CD4-positive, alpha-beta T cell treated with Interleukin-6 at 100 ng/mL for 8 hours (primary cell): ENCODE results near the gene OR5AK2.
"Not testable (repeated sequence)": the region's sequence is repeated elsewhere in the genome, so short reads cannot be mapped to it uniquely, and the experiment has no call there.

Source experiments
- DNase-seq: peaks from one replicate; pipeline ENCODE4 v3.0.0-alpha.2; 2020; ENCODE audit warnings: mixed read lengths, low spot score

OR5AK2 gene, protein sequence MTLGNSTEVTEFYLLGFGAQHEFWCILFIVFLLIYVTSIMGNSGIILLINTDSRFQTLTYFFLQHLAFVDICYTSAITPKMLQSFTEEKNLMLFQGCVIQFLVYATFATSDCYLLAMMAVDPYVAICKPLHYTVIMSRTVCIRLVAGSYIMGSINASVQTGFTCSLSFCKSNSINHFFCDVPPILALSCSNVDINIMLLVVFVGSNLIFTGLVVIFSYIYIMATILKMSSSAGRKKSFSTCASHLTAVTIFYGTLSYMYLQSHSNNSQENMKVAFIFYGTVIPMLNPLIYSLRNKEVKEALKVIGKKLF

DNA sequence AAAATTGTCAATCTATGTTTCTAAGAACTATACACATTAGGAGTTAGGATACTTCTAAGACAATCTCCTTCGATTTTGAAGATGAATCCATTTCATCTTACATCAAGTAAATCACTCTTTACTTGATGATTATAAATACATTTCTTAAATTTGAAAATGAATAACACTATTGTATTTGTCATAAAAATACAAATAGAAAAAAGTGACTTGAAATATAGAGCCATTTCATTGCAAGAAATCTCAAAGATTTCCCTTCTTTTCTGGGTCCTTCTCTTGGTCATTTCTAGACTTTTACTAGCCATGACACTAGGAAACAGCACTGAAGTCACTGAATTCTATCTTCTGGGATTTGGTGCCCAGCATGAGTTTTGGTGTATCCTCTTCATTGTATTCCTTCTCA is at the start of gene OR5AK2:
Gene OR5AK2, plus strand, starts transcription at position 301 of the 400 bp plus-strand sequence. Its CDS starts 0 bp downstream, at position 301.
- DNase-seq: no peak

DNA sequence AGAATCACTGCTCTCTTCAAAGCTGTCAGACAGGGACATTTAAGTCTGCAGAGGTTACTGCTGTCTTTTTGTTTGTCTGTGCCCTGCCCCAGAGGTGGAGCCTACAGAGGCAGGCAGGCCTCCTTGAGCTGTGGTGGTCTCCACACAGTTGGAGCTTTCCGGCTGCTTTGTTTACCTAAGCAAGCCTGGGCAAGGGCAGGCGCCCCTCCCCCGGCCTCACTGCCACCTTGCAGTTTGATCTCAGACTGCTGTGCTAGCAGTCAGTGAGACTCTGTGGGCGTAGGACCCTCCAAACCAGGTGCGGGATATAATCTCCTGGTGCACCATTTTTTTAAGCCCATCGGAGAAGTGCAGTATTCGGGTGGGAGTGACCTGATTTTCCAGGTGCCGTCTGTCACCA is 43.2 kb upstream of the OR5AK2 start:
- not testable (repeated sequence) for DNase-seq

DNA sequence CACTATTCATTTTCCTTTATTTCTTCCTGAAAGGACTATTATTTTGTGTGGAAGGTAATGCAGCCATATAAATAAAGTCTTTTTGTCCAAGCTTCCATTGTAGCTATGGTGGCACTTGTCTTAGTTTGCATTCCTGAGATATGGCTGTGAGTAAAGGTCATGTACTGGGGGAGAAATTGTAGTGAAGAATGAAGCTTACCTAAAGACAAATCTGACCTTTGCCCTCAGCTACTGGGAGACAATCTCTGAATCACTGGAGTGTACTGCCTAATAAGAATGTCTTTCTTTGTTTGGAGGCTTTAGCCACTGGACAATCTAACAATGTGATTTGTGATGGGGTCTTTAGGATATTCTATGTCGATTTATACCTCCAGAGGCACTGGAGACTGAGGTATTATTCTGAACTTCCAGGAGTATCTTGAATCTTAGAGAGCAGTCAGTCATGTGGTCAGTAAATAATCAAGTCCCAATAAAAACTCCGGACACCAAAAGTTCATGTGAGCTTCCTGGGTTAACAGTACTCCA is 39.7 kb upstream of the OR5AK2 start:
- DNase-seq: no peak

DNA sequence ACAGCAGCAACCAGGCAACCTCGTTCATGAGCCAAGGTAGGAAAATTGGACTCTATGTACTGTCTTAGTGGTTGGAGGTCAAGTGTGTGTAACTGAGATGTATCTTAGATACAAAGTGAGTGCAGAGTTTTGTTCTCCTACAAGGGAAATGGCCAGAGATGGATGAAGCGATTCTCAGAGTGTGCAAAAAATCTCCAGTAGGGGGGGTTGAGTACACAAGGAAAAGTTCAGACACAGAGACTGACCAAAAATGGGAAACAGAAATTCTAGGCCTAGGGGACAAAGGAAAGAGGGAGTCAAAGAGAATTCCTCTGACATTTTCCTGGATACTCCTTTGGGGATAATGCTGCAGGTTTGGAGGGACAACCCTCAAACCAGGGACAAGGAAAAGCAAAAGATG is 38.2 kb upstream of the OR5AK2 start:
- no peak for DNase-seq

DNA sequence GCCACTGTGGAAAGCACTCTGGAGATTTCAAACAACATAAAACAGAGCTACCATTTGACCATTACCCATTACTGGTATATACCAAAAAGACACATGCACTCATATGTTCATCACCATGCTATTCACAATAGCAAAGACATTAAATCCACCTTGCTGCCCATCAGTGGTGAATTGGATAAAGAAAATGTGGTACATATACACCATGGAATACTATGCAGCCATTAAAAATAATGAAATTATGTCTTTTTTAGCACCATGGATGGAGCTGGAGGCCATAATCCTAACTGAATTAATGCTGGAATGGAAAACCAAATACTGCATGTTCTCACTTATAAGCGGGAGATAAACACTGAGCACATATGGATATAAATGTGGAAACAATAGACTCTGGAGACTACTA is 34.8 kb upstream of the OR5AK2 start:
- not testable (repeated sequence) for DNase-seq

DNA sequence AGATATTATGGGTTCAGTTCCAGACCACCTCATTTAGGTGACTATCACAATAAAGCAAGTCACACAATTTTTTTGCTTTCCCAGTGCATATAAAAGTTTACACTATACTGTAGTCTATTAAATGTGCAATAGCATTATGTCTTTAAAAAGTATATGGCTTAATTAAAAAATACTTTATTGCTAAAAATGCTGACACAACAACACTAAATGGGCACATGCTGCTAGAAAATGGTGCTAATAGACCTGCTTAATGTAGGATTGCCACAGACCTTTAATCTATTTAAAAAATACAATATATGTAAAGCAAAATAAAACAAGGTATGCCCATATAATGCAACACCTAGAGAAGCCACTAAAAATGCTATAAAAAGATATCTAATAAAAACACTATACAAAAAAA is 27.1 kb upstream of the OR5AK2 start:
- DNase-seq: no peak

DNA sequence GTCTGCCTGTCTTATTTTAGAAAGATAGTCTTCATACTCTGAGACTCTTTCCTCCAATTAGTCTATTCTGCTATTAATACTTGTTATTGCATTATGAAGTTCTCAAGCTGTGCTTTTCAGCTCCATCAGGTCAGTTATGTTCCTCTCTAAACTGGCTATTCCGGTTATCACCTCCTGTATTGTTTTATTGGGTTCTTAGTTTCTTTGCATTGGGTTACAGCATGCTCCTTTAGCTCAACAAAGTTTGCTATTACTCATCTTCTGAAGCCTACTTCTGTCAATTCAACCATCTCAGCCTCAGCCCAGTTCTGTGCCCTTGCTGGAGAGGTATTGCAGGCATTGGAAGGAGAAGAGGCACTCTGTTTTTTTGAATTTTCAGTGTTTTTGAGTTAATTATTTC is 21.0 kb upstream of the OR5AK2 start:
- no peak for DNase-seq

DNA sequence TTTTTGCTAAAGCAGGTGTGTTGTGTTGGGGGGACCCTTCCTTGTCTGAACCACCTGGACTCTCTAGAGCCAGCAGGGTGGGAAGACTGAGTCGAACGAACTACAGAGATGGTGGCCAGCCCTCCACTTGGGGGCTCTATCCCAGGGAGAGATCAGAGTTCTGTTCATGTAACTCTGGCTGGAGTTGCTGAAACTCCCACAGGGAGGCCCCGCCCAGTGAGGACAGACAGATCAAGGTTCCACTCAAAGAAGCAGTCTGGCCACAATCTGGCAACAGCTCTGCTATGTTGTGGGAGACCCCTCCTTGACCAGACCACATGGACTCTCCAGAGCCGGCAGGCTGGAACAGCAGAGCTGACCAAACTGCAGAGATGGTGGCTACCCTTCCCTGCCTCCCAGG is 20.2 kb upstream of the OR5AK2 start:
- DNase-seq: no peak

DNA sequence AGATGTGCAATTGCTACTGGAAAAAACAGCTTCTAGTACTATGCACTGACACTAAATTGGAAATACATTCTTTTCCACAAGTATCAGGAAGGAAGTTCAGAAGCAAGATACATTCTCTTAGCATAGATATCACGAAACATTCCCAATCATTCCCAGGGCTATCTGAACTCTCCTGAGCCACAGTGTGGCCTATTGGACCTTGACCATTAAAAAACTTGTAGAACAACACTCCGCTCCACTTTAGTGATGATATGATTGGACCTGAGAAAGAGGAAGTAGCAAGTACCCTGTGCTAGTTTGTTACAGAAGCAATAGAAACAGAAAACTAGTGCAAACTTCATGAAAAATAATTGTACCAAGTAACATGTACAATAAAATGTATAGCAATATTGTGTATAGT is 11.4 kb upstream of the OR5AK2 start:
- DNase-seq: no peak

DNA sequence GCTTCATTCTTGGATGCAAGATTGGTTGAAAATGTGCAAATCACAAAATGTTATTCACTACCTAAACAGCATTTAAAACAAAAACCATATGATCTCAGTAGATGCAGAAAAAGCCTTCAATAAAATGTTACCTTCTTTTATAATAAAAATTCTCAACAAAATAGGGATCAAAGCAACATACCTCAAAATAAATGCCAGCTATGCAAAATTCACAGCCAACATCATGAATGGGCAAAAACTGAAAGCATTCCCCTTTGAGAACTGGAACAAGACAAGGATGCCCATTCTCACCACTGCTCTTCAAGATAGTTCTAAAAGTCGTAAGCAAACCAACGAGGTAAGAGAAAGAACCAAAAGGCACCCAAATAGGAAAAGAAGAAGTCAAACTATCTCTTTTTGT is 2.0 kb downstream of the OR5AK2 start:
- no peak for DNase-seq

DNA sequence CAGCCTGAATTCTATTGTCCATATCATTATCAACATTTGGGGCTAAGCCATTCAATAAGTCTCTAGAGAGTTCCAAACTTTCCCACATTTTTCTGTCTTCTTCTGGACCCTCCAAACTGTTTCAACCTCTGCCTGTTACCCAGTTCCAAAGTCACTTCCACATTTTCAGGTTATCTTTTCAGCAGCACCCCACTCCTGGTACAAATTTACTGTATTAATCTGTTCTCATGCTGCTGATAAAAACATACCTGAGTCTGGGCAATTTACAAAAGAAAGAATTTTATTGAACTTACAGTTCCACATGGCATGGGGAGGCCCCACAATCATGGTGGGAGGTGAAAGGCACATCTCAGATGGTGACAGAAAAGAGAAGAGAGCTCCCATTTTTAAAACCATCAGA is 5.8 kb downstream of the OR5AK2 start:
- DNase-seq: no peak

DNA sequence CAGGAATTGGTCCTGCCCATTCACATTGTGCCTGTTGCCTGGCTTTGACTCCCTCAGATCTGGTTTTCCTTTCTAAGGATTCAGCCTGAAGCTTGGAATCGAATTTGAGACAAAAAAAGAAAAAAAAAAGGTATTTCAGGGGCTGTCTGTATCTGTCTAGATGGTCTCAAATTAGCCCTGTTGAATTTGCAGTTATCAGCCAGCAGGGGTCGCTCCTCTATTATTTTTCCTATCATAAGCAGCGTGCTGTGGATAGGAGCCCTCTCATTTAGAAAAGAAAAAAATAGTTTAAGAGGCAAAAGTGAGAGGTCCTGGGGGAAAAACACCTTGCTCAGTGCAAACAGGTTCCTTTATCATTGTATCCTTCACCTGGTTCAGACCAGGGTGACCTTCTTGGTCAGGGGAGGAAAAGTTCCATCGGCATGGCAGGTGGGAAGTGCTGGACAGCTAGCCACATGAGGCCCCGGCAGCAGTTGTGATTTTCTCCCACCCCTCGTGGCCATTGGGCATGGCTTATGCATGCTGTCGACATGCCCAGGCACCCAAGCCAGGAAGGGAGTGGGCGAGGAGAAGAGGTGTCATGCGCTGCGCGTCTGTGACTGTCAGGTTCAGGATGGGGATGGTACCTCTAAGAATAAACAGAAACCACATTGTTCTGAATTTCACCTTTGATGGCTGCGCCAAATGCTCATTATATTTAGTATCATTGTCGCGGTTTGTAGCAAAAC is 13.1 kb downstream of the OR5AK2 start:
- no peak for DNase-seq

DNA sequence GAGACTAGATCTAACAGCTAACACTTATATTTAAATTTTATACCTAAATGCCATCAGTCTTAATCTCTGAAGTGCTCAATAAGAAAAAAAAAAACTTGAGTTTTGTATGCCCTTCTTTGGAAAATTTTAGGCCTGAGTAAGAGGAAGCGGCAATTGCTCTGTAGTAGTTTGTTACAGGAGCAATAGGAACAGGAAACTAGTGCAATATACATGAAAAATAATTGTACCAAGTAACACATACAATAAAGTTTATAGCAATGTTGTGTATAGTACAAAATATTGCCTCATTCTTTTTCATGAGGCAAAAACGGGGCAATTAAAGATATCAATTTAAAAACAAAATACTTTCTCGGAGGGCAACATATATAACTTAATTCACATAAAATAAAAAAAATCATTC is 19.7 kb downstream of the OR5AK2 start:
- DNase-seq: no peak

DNA sequence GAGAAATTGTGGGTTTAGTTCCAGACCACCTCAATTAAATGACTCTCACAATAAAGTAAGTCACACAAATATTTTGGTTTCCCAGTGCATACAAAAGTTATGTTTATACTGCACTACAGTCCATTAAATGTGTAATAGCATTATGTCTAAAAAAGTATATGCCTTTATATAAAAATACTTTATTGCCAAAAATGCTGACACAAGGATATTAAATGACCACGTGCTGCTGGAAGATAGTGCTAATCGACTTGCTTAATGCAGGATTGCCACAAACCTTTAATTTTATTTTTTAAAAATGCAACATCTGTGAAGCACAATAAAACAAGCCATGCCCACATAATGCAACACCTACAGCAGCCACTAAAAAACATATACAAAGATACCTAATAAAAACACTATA is 27.0 kb downstream of the OR5AK2 start:
- no peak for DNase-seq

DNA sequence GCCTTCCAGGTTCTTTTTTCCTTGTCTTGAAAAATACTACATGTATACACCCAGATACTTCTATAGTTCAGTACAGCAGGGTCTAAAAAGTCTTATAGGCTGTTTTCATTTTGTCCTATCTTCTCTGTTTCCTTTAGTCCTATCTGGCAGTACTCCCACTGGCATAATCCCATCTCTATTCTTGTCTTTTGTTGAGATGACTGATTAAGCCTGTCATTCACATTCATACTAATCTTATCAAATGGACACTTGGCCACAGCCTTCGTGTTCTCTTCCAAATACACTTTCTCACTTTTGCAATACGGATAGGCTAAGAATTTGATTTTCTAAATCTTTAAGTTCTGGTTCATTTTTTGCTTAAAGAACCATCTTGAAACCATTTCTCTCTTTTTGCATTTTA is 42.8 kb downstream of the OR5AK2 start:
- DNase-seq: no peak
